ENCODE results near the gene ZNF777.

Gene ZNF777

GRCh38 chr7:149456506-149457421 lies 4.1 kb downstream of the ZNF777 start:
- TF ChIP-seq FOXM1 (IDR thresholded peaks at IDR 0.05; ENCODE audit: borderline replicate concordance, low read depth), result no peak
- TF ChIP-seq YY1 (IDR thresholded peaks at IDR 0.05; ENCODE audit: low read depth), result no peak
- TF ChIP-seq ZBTB7A (IDR thresholded peaks at IDR 0.05; ENCODE audit: low read depth), result no peak
- TF ChIP-seq EP300 (IDR thresholded peaks at IDR 0.05; ENCODE audit: borderline replicate concordance), result no peak

GRCh38 chr7:149455175-149455950 lies 5.5 kb downstream of the ZNF777 start:
- no peak for TF ChIP-seq TCF12 (IDR thresholded peaks at IDR 0.05; ENCODE audit: low read depth)
- TF ChIP-seq REST (IDR thresholded peaks at IDR 0.05; ENCODE audit: low read depth), result no peak
- no peak for TF ChIP-seq EP300 (IDR thresholded peaks at IDR 0.05; ENCODE audit: borderline replicate concordance)
- TF ChIP-seq NFIC (IDR thresholded peaks at IDR 0.05), result no peak
- TF ChIP-seq RAD21 (IDR thresholded peaks at IDR 0.05; ENCODE audit: low read depth), result no peak
- no peak for TF ChIP-seq USF1 (IDR thresholded peaks at IDR 0.05)
- no peak for TF ChIP-seq YY1 (IDR thresholded peaks at IDR 0.05; ENCODE audit: low read depth)
- no peak for TF ChIP-seq EGR1 (IDR thresholded peaks at IDR 0.05)
- no peak for TF ChIP-seq TEAD4 (IDR thresholded peaks at IDR 0.05)
- no peak for TF ChIP-seq MAX (IDR thresholded peaks at IDR 0.05)
- TF ChIP-seq FOXM1 (IDR thresholded peaks at IDR 0.05; ENCODE audit: borderline replicate concordance, low read depth), result no peak
- TF ChIP-seq CEBPB (IDR thresholded peaks at IDR 0.05), result no peak
- no peak for TF ChIP-seq CREB1 (IDR thresholded peaks at IDR 0.05; ENCODE audit: low read depth)
- no peak for TF ChIP-seq ZBTB7A (IDR thresholded peaks at IDR 0.05; ENCODE audit: low read depth)
- TF ChIP-seq TAF1 (IDR thresholded peaks at IDR 0.05; ENCODE audit: low read depth), result no peak

- TF ChIP-seq REST (IDR thresholded peaks at IDR 0.05; ENCODE audit: low read depth) (peak; percentile 36; the same call in 1 of the 2 replicates), TCF12 (IDR thresholded peaks at IDR 0.05; ENCODE audit: low read depth) (no peak), USF1 (IDR thresholded peaks at IDR 0.05) (no peak), ZBTB7A (IDR thresholded peaks at IDR 0.05; ENCODE audit: low read depth) (no peak)
Observed at GRCh38 chr7:149454750-149455149, 6.1 kb downstream of the ZNF777 start.

GRCh38 chr7:149454006-149454405 lies 6.9 kb downstream of the ZNF777 start:
- TF ChIP-seq MAX (IDR thresholded peaks at IDR 0.05), result no peak
- no peak for TF ChIP-seq CREB1 (IDR thresholded peaks at IDR 0.05; ENCODE audit: low read depth)
- no peak for TF ChIP-seq EP300 (IDR thresholded peaks at IDR 0.05; ENCODE audit: borderline replicate concordance)
- TF ChIP-seq REST (IDR thresholded peaks at IDR 0.05; ENCODE audit: low read depth), result no peak
- no peak for TF ChIP-seq YY1 (IDR thresholded peaks at IDR 0.05; ENCODE audit: low read depth)
- no peak for TF ChIP-seq FOXM1 (IDR thresholded peaks at IDR 0.05; ENCODE audit: borderline replicate concordance, low read depth)
- TF ChIP-seq TAF1 (IDR thresholded peaks at IDR 0.05; ENCODE audit: low read depth), result no peak
- no peak for TF ChIP-seq ZBTB7A (IDR thresholded peaks at IDR 0.05; ENCODE audit: low read depth)
- TF ChIP-seq NFIC (IDR thresholded peaks at IDR 0.05), result no peak
